ENCODE data around the gene USH2A.

GRCh38 chr1:216075339-216075738, 347.9 kb downstream of the USH2A start:
- TF ChIP-seq POLR2A (IDR thresholded peaks at IDR 0.05; ENCODE audit: low read length) (no peak), GATA1 (IDR thresholded peaks at IDR 0.05; ENCODE audit: low read depth, low read length) (no peak)
